Erythroblast (primary cell): ENCODE measurements around the gene DDX43.

Experiments
- GATA1 ChIP-seq: IDR thresholded peaks from 2 replicates; pipeline ENCODE4 v1.6.1; 2011; ENCODE audit warnings: low read depth, mild to moderate bottlenecking, control low read depth, low read length, moderate library complexity
- POLR2A ChIP-seq: IDR thresholded peaks from 2 replicates; pipeline ENCODE4 v1.6.1; 2011; ENCODE audit warnings: mild to moderate bottlenecking, low read length

DNA sequence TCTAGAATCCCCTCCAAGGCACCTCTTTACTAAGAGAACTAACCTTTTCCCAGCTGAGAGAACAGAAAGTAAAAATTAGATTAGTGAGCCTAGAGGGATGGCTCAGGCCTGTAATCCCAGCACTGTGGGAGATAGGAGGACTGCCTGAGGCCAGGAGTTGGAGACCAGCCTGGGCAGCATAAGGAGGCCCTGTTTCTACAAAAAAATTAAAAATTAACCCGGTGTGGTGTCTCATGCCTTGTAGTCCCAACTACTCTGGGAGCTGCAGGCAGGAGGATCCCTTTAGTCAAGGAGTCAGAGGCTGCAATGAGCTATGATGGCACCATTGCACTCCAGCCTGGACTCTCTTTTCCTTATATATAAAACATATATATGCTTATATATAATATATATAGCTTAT lies 19.4 kb upstream of the DDX43 start:
- TF ChIP-seq POLR2A (no peak), GATA1 (no peak)
